K562 (cell line): ENCODE data around the gene TK1. TPM values are rescaled to one million over a fixed set of nuclear protein-coding genes. Genes with fewer than 3 reads are reported as not detected.

Experiments
- ATAC-seq: fragments of 200-7000 bp; cut with Tn5 transposase; 3 replicates; pipeline ENCODE4 v1.9.1; 2020; ENCODE audit warnings: moderate library complexity
- BruUV-seq: library from RNA; stranded (reverse); fragments of 400-500 nt; replicated peaks from 2 replicates; lab custom pipeline; 2021; lab: Mats Ljungman, UMichigan
- CTCF ChIA-PET: fragments of 300-600 bp; formaldehyde crosslinking; extraction: SDS; loops from one replicate; lab custom pipeline; 2021; ENCODE audit warnings: low intra/inter-chr PET ratio; lab: Yijun Ruan, JAX
- POLR2A ChIA-PET: fragments of 300-600, 350-650 bp; sonication (Branson Sonifier 250); formaldehyde crosslinking; extraction: SDS; loops from one replicate; lab custom pipeline; 2021; ENCODE audit warnings: antibody characterized with exemption, inconsistent platforms; lab: Yijun Ruan, JAX
- DNase-seq, 4 experiments: peaks; one replicate each; pipeline versions ENCODE4 v3.0.0 to v3.0.0-alpha.2; 2011 to 2018; ENCODE audit warnings: low spot score in 3 of 4, mixed read lengths in 3 of 4; ENCODE audit errors: extremely low read depth in 1 of 4
- FAIRE-seq: peaks from 2 replicates; lab custom pipeline; 2011; peaks lifted over from hg19 to GRCh38; lab: Jason Lieb, UNC
- H2AFZ ChIP-seq: 2 replicates; pipeline ENCODE4 v1.6.0; 2011; ENCODE audit warnings: low read depth, low read length, control low read depth, inconsistent platforms
- H3K27ac ChIP-seq: fragments of 200-600 bp; 3 replicates; pipeline ENCODE4 v1.8.0; 2011; ENCODE audit warnings: low read depth, mild to moderate bottlenecking, control low read depth, inconsistent platforms, low read length, moderate library complexity, mixed read lengths; ENCODE audit errors: extremely low read depth
- H3K27me3 ChIP-seq, 2 experiments: fragments of 300-600 bp in 1 of 2; 2 replicates in 1 of 2; 3 replicates in 1 of 2; pipeline versions ENCODE4 v1.6.0 to v1.8.0; 2011; ENCODE audit warnings: inconsistent platforms in 2 of 2, low read length in 2 of 2, mild to moderate bottlenecking in 1 of 2, mixed read lengths in 1 of 2, moderate library complexity in 1 of 2; ENCODE audit not compliant: control insufficient read depth in 2 of 2, insufficient read depth in 2 of 2
- H3K36me3 ChIP-seq: fragments of 300-600 bp; 3 replicates; pipeline ENCODE4 v1.8.0; 2011; ENCODE audit warnings: mild to moderate bottlenecking, low read length, inconsistent platforms; ENCODE audit not compliant: control insufficient read depth, insufficient read depth
- H3K4me1 ChIP-seq, 2 experiments: fragments of 200-600 bp in 1 of 2; replicated peaks in 1 of 2; 2 replicates in 1 of 2; 3 replicates in 1 of 2; pipeline versions ENCODE4 v1.5.1 to v1.8.0; 2011; ENCODE audit warnings: inconsistent platforms in 2 of 2, low read length in 2 of 2, mild to moderate bottlenecking in 1 of 2, mixed read lengths in 1 of 2, moderate library complexity in 1 of 2; ENCODE audit not compliant: control insufficient read depth in 2 of 2, insufficient read depth in 2 of 2
- H3K4me2 ChIP-seq: 2 replicates; pipeline ENCODE4 v1.6.1; 2011; ENCODE audit warnings: low read length, control low read depth, inconsistent platforms, mixed read lengths; ENCODE audit not compliant: insufficient read depth
- H3K4me3 ChIP-seq: fragments of 200-600 bp; sonication (generic), shearing (Covaris generic); 2 replicates; pipeline ENCODE4 v1.5.1; 2016; ENCODE audit warnings: control low read depth, inconsistent platforms
- H3K79me2 ChIP-seq: fragments of 200-600 bp; 3 replicates; pipeline ENCODE4 v1.8.0; 2011; ENCODE audit warnings: low read length, inconsistent platforms; ENCODE audit not compliant: control insufficient read depth, insufficient read depth
- H3K9ac ChIP-seq, 2 experiments: 2 replicates each; pipeline versions ENCODE4 v1.6.0 to v1.6.1; 2011; ENCODE audit warnings: low read depth in 2 of 2, low read length in 2 of 2, control low read depth in 1 of 2, inconsistent platforms in 1 of 2, mild to moderate bottlenecking in 1 of 2, mixed read lengths in 1 of 2; ENCODE audit not compliant: insufficient read depth in 1 of 2
- H3K9me1 ChIP-seq: one replicate; pipeline ENCODE4 v1.6.0; 2011; ENCODE audit warnings: inconsistent platforms, mild to moderate bottlenecking, low read length, moderate library complexity; ENCODE audit not compliant: control insufficient read depth, insufficient read depth
- H3K9me3 ChIP-seq: replicated peaks from 2 replicates; pipeline ENCODE4 v1.5.1; 2011; ENCODE audit warnings: low read depth, low read length, inconsistent platforms; ENCODE audit not compliant: control insufficient read depth, insufficient read depth
- H4K20me1 ChIP-seq: replicated peaks from 2 replicates; pipeline ENCODE4 v1.6.1; 2011; ENCODE audit warnings: low read length, inconsistent platforms, mixed read lengths; ENCODE audit not compliant: control insufficient read depth, insufficient read depth
- CBX1 ChIP-seq: sonication (generic); IDR thresholded peaks from 2 replicates; pipeline ENCODE4 v1.6.1; 2016; ENCODE audit warnings: antibody characterized with exemption, low read depth, mild to moderate bottlenecking
- CEBPB ChIP-seq: fragments of 450-650 bp; IDR thresholded peaks from 2 replicates; pipeline ENCODE4 v1.6.1; 2016; ENCODE audit warnings: missing genetic modification characterization, missing compliant biosample characterization
- CEBPG ChIP-seq, 3 experiments: fragments of 200-800 bp in 1 of 3; sonication (Bioruptor generic) in 1 of 3; sonication (generic) in 1 of 3; formaldehyde crosslinking in 1 of 3; IDR thresholded peaks in 2 of 3; conservative IDR thresholded peaks in 1 of 3; 2 replicates each; pipeline versions ENCODE4 v1.6.1 to v1.8.0; 2016 to 2022; ENCODE audit warnings: missing compliant biosample characterization in 2 of 3, missing genetic modification characterization in 2 of 3, mild to moderate bottlenecking in 1 of 3, missing genetic modification reagents in 1 of 3
- FOSL1 ChIP-seq: fragments of 200-800 bp; sonication (Bioruptor generic); conservative IDR thresholded peaks from 2 replicates; pipeline ENCODE4 v1.6.1; 2016; ENCODE audit warnings: missing genetic modification characterization, missing compliant biosample characterization
- JUND ChIP-seq, 2 experiments: IDR thresholded peaks; 2 replicates in 1 of 2; 3 replicates in 1 of 2; pipeline ENCODE4 v1.6.1; 2011; ENCODE audit warnings: borderline replicate concordance in 2 of 2, low read depth in 2 of 2, low read length in 2 of 2, improper control_type of control experiment in 1 of 2, missing biosample characterization in 1 of 2, missing genetic modification characterization in 1 of 2, missing genetic modification reagents in 1 of 2
- SMARCA4 ChIP-seq: fragments of 450-650 bp; IDR thresholded peaks from 2 replicates; pipeline ENCODE4 v1.6.1; 2016
- ZNF316 ChIP-seq: fragments of 450-650 bp; IDR thresholded peaks from 2 replicates; pipeline ENCODE4 v1.6.1; 2016
- ZNF408 ChIP-seq: fragments of 250-450 bp; sonication (Bioruptor Pico); IDR thresholded peaks from 2 replicates; pipeline ENCODE4 v1.4.0; 2020; ENCODE audit warnings: low read depth, mild to moderate bottlenecking, moderate library complexity
- WGBS: fragments of 100-300 bp; shearing (Covaris generic); methylation state at CpG from one replicate; pipeline ENCODE4 v1.1.6; 2016; ENCODE audit warnings: low coverage, mixed read lengths; ENCODE audit not compliant: insufficient coverage; ENCODE audit errors: missing lambda C conversion rate; 5-methylcytosine and 5-hydroxymethylcytosine counted together
- in situ Hi-C: fragments of 300-500 bp; cut with MboI; formaldehyde crosslinking; loops from 4 replicates; pipeline ENCODE4 v1.15.0; 2018; ENCODE audit warnings: inconsistent platforms, mixed read lengths
- intact Hi-C: fragments of 100-400 bp; cut with micrococcal nuclease; formaldehyde crosslinking; loops from 2 replicates; pipeline ENCODE4 v1.14.2; 2022
- polyA plus RNA-seq, 8 experiments: library from polyadenylated mRNA; depleted of rRNA in 4 of 8; stranded (reverse) in 5 of 8; unstranded in 3 of 8; fragments of >200 nt; fragmentation: Nextera tagmentation in 2 of 8; fragmentation: Illumina TruSeq in 1 of 8; extraction: Ambion mirVana in 2 of 8; extraction: Trizol in 1 of 8; gene quantifications; 2 replicates each; pipeline versions ENCODE4 v1.2.1 to v1.2.3, GENCODE V29; 2011 to 2014; ENCODE audit warnings: inconsistent platforms in 1 of 8, missing spikeins in 1 of 8
- total RNA-seq, 7 experiments: library from RNA; depleted of rRNA in 6 of 7; stranded (reverse); fragments of >200 nt in 6 of 7; fragmentation: Illumina TruSeq in 2 of 7; extraction: Trizol in 2 of 7; gene quantifications; 2 replicates each; pipeline versions ENCODE4 v1.2.1 to v1.2.3, GENCODE V29; 2011 to 2021; ENCODE audit warnings: low replicate concordance in 1 of 7
- TF ChIP-seq, protein P1 (sequence below): fragments of 450-650 bp; IDR thresholded peaks from 2 replicates; pipeline ENCODE4 v1.7.0; 2016; ENCODE audit warnings: borderline replicate concordance
- TF ChIP-seq, protein P2 (sequence below): fragments of 450-650 bp; IDR thresholded peaks from 2 replicates; pipeline ENCODE4 v1.6.1; 2016; ENCODE audit warnings: borderline replicate concordance
- TF ChIP-seq, protein P3 (sequence below): fragments of 450-650 bp; IDR thresholded peaks from 2 replicates; pipeline ENCODE4 v1.6.1; 2018; ENCODE audit not compliant: partially characterized antibody
- TF ChIP-seq, protein P4 (sequence below): sonication (generic); formaldehyde crosslinking; IDR thresholded peaks from 2 replicates; pipeline ENCODE4 v1.8.0; 2022; ENCODE audit warnings: mild to moderate bottlenecking, missing genetic modification reagents

Gene TK1
- total and polyA plus RNA-seq, 9 of the 15 experiments (the other 6 are each of a cell fraction or from before 2014, with no cell fraction given) = 8.4 to 280 (median 103) TPM

DNA sequence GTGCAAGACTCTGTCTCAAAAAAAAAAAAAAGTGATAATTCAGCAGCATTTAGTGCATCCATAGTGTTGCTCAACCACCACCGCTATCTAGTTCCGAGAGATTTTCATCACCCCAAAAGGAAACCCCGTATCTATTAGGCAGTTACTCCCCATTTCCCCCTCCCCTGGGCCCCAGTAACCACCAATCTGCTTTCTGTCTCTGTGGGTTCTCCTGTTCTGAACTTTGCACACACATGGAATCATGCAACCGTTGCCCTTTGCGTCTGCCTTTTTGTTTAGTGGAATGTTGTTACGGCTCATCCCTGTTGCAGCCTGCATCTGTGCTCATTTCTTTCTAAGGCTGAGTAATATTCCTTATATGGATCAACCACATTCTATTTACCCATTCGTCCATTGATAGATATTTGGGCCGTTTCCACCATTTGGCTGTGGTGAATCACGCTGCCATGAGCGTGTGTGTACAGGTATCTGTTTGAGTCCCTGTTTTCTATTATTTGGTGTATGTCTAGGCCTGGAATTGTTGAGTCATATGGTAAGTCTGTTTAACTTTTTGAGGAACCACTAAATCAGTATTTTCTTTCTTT is 27.2 kb downstream of the TK1 start:
- ChIA-PET POLR2A (interaction anchor here (0.6 kb wide), 1 partner anchor 28 kb away, joined by 3 read pairs; no protein-coding TSS in a partner anchor), CTCF (no interaction called here)
- Histone ChIP-seq H4K20me1 (no peaks in the 10 kb centered on the region), H3K79me2 (no peaks in the 10 kb centered on the region), H2AFZ (no peak overlapping the region), H3K27ac (peak overlapping the region; percentile 3; the same call in 1 of the 3 replicates), H3K4me2 (no peak overlapping the region), H3K27me3 (no peaks in the 10 kb centered on the region), H3K4me3 (no peak overlapping the region), H3K9me3 (no peaks in the 10 kb centered on the region), H3K9ac (no peak overlapping the region; a peak in 1 of 4 replicates), H3K4me1 (peaks cover 14 to 42% of the 10 kb centered on the region in 2 experiments; a peak in 4 of 5 replicates), H3K36me3 (peaks cover 2% of the 10 kb centered on the region; the same call in 1 of the 3 replicates), H3K9me1 (peaks cover 3% of the 10 kb centered on the region)
- DNase-seq (no peak), FAIRE-seq (peak; percentile 46), ATAC-seq (no peak)
- in situ Hi-C loops = no loop called here
- intact Hi-C loops = no loop called here
- no TSS peak for BruUV-seq
- WGBS = 40% methylated on average over 10 of the region's 10 CpGs
- TF ChIP-seq FOSL1 = peak; percentile 45
- no peak for TF ChIP-seq SMARCA4
- TF ChIP-seq, protein P1, sequence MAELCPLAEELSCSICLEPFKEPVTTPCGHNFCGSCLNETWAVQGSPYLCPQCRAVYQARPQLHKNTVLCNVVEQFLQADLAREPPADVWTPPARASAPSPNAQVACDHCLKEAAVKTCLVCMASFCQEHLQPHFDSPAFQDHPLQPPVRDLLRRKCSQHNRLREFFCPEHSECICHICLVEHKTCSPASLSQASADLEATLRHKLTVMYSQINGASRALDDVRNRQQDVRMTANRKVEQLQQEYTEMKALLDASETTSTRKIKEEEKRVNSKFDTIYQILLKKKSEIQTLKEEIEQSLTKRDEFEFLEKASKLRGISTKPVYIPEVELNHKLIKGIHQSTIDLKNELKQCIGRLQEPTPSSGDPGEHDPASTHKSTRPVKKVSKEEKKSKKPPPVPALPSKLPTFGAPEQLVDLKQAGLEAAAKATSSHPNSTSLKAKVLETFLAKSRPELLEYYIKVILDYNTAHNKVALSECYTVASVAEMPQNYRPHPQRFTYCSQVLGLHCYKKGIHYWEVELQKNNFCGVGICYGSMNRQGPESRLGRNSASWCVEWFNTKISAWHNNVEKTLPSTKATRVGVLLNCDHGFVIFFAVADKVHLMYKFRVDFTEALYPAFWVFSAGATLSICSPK = no peak
- TF ChIP-seq, protein P2, sequence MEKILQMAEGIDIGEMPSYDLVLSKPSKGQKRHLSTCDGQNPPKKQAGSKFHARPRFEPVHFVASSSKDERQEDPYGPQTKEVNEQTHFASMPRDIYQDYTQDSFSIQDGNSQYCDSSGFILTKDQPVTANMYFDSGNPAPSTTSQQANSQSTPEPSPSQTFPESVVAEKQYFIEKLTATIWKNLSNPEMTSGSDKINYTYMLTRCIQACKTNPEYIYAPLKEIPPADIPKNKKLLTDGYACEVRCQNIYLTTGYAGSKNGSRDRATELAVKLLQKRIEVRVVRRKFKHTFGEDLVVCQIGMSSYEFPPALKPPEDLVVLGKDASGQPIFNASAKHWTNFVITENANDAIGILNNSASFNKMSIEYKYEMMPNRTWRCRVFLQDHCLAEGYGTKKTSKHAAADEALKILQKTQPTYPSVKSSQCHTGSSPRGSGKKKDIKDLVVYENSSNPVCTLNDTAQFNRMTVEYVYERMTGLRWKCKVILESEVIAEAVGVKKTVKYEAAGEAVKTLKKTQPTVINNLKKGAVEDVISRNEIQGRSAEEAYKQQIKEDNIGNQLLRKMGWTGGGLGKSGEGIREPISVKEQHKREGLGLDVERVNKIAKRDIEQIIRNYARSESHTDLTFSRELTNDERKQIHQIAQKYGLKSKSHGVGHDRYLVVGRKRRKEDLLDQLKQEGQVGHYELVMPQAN = no peak
- TF ChIP-seq CEBPB (tag) = peak; percentile 82
- no peak for TF ChIP-seq JUND (IDR thresholded peaks at IDR 0.05; ENCODE audit: borderline replicate concordance, low read depth, low read length)
- peak; percentile 34; the same call in 1 of the 3 replicates for TF ChIP-seq JUND (tag; IDR thresholded peaks at IDR 0.05; ENCODE audit: borderline replicate concordance, low read depth, low read length)
- TF ChIP-seq ZNF316 = peak; percentile 41; the same call in 1 of the 2 replicates
- peak; percentile 40; the same call in 1 of the 2 replicates for TF ChIP-seq CEBPG (CRISPR knock-in tag; IDR thresholded peaks at IDR 0.05)
- TF ChIP-seq CEBPG (tag; conservative IDR thresholded peaks at IDR 0.05 in 1 of 2, IDR thresholded peaks at IDR 0.05 in 1 of 2) = peak; percentile 53 to 73; a peak in 3 of 4 replicates
- no peak for TF ChIP-seq ZNF408
- TF ChIP-seq, protein P3, sequence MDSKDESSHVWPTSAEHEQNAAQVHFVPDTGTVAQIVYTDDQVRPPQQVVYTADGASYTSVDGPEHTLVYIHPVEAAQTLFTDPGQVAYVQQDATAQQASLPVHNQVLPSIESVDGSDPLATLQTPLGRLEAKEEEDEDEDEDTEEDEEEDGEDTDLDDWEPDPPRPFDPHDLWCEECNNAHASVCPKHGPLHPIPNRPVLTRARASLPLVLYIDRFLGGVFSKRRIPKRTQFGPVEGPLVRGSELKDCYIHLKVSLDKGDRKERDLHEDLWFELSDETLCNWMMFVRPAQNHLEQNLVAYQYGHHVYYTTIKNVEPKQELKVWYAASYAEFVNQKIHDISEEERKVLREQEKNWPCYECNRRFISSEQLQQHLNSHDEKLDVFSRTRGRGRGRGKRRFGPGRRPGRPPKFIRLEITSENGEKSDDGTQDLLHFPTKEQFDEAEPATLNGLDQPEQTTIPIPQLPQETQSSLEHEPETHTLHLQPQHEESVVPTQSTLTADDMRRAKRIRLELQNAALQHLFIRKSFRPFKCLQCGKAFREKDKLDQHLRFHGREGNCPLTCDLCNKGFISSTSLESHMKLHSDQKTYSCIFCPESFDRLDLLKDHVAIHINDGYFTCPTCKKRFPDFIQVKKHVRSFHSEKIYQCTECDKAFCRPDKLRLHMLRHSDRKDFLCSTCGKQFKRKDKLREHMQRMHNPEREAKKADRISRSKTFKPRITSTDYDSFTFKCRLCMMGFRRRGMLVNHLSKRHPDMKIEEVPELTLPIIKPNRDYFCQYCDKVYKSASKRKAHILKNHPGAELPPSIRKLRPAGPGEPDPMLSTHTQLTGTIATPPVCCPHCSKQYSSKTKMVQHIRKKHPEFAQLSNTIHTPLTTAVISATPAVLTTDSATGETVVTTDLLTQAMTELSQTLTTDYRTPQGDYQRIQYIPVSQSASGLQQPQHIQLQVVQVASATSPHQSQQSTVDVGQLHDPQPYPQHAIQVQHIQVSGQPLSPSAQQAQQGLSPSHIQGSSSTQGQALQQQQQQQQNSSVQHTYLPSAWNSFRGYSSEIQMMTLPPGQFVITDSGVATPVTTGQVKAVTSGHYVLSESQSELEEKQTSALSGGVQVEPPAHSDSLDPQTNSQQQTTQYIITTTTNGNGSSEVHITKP = peak; percentile 46
- TF ChIP-seq CBX1 = no peak
- TF ChIP-seq, protein P4, sequence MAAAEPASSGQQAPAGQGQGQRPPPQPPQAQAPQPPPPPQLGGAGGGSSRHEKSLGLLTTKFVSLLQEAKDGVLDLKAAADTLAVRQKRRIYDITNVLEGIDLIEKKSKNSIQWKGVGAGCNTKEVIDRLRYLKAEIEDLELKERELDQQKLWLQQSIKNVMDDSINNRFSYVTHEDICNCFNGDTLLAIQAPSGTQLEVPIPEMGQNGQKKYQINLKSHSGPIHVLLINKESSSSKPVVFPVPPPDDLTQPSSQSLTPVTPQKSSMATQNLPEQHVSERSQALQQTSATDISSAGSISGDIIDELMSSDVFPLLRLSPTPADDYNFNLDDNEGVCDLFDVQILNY = no peak
